NOMO-1 (cell line): ENCODE measurements around the gene TUBA4B.
A peak's percentile ranks its signal among the peaks of the same experiment; 100 is the strongest.

Experiments used
- DNase-seq, 2 experiments: peaks; one replicate each; lab custom pipeline; 2025; ENCODE audit not compliant: unreplicated experiment in 2 of 2; lab: John Stamatoyannopoulos, UW

TUBA4B gene

DNA sequence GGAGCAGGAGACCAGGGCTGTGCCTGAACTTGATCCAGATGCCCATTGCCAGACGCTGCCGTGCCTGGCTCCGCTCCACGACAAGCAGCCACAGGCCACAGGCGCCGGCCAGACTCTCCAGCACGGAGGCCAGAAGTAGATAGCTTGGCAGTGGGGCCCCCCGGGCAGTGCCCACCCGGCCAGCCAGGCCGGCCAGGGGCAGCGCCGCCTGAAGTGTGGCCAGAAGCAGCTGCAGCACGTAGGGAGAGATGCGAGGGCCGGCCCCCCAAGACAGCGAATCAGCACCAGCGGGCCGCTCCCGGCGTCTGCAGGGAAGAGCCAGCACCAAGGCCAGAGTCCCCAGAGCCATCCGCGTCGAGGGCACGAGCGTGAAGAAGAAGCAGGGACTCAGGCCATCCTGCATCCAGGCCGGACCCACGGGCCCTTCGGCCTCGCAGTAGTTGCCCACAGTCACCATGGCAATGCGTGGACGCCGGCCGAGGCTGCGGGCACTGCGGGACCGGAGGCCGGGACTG, 34.8 kb upstream of the TUBA4B start:
- DNase-seq: no peak

- no peak for DNase-seq
These were observed 34.0 kb upstream of the TUBA4B start, which contains the start of gene ABCB6 for GRCh38 chr2:219218732-219219701. ABCB6 (minus strand) TSS chr2:219218958; CDS start chr2:219218673, 285 bp downstream.

DNA sequence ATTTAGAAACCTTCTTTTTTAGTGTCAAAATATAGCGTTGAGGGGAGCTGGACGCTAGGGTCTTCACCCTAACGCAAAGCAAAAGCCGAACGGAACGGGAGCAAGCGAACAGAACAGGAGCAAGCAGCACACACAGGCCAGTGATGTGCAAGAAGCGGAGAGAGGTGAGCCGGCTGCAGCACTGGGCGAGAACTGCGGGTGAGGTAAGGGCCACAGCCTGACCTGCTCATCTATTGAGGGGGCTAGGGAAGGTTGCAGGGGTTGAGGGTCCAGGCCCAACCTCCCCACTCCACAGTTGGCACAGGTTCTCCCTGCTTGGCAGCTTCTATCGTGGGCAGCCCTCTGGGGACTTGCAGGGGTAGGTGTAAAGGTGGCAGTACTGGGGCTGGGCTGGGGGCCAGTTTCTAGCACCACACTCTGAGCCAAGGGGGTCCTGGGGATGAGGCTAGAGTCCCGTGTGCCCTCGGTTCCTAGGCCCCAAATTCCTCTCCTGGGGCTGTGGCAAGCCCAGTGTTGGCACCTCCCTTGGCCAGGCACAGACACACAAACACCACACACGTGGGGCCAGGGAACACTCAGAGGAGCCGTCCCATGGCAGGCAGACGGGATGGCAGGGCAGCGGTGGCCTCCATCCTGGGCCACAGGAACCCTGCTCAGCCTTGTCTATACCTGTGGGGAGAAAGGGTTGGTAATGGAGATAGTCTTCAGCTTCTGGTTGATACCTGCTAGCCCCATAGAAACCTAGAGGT, 33.1 kb upstream of the TUBA4B start:
- no peak for DNase-seq

DNA sequence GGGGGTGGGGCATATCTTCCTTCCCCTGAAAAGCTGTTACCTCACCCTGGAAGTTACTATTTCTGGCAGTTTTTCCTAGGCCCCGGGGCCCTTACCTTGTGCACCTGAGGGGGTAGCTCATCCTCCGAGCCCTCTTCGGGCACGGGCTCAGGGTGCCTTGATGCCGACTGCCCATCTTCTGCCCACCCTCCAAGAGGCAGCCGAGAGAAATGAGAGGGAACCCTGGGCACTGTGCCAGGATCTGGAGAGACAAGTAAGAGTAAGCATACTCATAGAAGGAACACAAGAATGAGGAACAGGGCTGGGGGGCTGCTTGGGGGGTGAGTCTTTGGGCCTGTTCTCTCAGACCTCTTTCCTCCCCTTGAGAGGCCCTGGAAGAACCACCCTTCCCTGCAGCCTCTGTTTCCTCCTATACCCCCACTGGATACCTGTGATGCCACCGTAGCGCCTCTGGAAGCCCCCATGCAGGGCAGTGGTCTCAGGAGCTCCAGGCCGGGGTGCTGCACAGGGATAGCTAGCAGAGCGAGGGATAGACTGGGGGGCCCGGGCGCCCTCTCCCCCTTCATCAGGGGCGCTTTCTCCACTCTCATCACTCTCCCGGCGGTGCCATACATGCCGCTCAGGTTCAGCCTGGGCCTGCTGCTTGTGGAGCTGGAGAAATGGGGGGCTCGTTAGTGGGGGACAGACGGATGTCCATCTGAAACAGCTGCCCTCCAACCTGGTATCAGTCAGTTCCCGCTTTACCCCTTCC, 32.2 kb upstream of the TUBA4B start:
- no peak for DNase-seq

DNA sequence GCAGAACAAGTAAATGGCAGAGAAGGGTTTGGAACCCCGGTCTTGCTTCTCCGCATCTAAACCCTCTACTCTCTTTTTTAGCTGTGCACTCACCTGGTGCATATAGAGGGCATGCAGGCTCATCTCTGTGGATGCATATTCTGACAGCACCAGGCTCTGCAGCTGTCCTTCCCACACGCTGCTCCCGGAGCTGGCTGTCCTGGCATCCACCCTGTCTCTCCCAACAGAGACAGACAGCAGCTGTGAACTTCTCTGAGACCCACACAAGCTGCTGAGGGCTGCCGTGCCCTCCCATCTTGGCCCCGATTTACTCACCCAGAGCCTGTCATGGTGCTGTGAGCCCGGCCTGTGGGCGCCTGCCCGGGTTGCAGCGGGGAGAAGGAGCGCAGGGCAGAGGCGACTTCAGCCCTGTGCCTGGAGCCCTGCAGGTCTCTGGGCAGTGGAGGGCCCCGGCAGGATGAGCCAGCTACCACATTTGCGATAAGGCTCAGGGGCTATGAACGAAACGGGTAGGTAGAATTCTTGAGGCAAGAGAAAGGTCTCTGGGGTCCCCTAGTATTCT, 31.0 kb upstream of the TUBA4B start:
- no peak for DNase-seq

DNA sequence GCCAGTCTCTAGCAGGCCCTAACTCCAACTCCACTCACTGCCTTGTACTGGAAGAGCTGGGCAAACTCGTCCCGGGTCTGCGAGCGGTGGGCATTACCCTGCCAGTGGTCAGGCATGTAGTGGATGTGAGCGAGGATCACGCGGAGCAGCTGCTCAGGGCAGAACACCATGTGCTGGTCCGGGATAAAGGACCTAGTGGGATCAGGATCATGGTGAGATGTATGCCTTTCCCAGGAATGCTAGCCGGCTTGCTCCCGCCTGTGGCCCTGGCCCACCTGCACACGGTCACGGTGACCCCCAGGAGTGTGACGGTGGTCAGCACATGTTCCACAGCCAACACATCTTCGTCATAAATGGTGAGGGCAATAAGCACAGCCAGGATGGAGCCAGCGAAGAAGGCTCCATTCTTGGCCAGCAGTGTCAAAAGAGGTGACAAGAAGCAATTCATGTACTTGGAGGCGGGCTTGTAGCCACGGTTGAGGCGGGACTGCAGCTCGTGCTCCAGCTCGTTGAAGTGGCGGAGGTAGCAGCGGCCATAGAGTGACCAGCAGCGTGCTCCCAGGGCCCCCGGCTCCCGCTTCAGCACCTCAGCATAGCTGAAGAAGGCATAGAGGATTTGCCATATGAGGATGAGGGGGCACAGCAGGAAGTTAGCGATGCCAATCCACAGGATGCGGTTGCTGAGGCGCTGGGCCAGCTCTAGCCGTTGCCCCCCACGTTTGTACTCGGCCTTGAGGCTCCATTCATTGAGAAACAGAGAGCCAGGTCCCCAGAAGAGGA, 29.0 kb upstream of the TUBA4B start:
- no peak for DNase-seq

GRCh38 chr2:219225350-219225749, 27.7 kb upstream of the TUBA4B start:
- DNase-seq: peak; percentile 53 to 75

DNA sequence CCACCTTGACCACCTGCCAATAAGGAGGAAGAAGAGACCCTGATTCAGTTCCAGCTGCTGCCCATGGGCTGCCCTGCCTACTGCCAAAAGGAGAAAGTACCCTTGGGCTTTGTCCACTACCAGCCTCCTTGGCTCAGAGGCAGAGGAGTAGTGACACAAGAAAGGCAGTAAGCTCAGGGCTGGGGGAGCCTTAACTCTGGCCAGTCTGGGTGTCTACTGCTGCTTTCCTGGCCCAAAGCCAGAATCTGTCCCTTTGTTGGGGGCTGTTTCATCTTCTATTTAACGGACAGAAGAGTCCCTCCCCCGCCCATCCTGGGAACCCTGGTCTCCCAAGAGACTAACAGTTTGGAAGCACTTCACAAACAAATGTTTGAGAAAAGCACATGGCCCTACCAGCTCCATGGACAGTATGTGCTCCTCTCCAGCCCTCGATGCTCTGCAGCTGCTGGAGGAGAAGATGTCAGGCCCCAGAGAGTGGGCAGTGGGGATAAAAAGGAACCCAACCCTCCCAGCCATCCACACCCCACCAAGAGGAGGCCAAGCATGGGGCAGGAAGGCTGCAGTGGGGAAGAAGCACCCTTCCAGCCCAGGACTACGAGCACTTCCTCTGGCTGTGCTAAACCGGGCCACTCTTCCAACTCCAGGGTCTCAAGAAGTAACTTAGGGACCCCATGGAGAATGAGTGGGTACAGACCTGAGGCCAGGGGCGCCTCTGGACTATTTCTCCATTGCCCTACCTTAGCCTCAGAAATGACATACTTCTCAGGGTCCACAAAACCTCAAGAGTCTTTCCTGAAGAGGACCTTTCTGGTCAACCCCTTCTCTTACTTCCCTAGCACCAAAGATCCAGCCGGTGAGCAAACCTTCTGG, 24.8 kb upstream of the TUBA4B start:
- DNase-seq: peak in 1 of 2 experiments; percentile 17

- DNase-seq: no peak
These were observed 24.1 kb upstream of the TUBA4B start for GRCh38 chr2:219228911-219229304.

GRCh38 chr2:219229305-219230058, 23.6 kb upstream of the TUBA4B start, which contains the start of the genes ANKZF1 and ATG9A:
ANKZF1 (plus strand) TSS chr2:219229806; CDS start chr2:219230258, 452 bp downstream.
ATG9A (minus strand) TSS chr2:219229636; CDS start chr2:219228024, 1,612 bp downstream.
- DNase-seq: peak; percentile 99

DNA sequence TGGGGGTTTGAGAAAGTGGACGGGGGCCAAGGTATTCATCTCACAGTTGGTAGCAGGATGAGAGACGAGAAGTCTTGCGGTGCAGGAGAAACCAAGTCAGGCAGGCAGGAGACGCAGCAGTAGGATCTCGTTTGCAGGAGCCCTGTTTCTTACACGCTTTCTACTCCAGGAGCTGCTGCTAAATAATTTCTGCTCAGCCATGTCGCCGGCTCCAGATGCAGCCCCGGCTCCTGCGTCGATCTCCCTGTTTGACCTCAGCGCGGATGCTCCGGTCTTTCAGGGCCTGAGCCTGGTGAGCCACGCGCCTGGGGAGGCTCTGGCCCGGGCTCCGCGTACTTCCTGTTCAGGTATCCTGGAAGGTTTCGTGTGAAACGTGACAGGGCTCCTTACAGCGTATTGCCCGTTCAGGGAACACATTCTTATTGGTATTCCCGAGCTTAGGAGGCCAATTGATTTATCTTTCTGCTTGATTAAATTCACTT, 22.9 kb upstream of the TUBA4B start:
- DNase-seq: peak in 1 of 2 experiments; percentile 43

DNA sequence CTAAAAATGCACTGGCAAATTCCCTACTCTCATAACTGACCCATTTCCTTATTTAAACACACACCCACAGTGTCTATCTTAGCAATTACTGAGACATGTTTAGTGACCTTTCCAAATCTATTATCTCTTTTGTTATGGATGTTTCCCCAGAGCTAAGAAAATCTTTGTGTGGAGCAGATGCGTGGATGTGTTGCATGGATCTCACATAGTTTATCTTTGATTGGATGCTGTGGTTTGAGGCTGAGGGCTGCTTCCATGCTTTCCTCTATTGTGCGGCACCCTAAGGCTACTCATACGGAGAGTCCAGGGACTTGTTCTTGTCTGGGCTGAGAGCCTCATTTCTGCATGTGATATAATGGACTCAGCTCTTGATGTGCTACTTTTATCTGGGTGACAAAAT, 18.7 kb upstream of the TUBA4B start:
- no peak for DNase-seq

DNA sequence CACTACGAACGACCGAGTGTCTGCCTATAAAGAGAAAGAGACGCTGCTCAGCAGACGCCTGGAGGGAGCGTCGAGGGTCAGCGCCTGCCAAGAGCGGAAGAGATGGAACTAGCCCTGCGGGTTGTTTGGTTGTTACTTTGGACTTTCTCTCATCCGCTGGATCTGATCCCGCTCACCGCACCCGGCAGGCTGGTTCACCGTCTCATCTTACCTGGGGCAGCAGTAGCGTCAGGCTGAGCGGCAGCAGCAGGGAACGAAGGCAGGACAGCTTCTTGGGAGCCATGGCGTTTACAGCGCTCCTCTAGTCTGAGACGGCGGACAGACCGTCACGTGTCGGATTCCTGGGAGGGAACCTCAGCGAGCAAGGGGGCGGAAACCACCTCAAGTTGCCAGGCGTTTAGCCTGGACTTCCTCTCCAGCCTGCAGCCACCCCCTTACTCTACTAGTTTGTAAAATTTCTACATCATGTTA, 9.7 kb upstream of the TUBA4B start:
- DNase-seq: peak; percentile 49 to 56

- no peak for DNase-seq
These were observed 8.3 kb upstream of the TUBA4B start for GRCh38 chr2:219244789-219245147.

- DNase-seq: peak; percentile 78 to 84
These were observed 7.7 kb upstream of the TUBA4B start, which contains the start of the genes GLB1L and STK16 for GRCh38 chr2:219245148-219245898. GLB1L (minus strand) TSS chr2:219245444; CDS start chr2:219243573, 1,871 bp downstream. STK16 (plus strand) TSS chr2:219245479; CDS start chr2:219246000, 521 bp downstream.

GRCh38 chr2:219245899-219246230, 7.2 kb upstream of the TUBA4B start:
- DNase-seq: no peak

GRCh38 chr2:219246559-219246958, 6.5 kb upstream of the TUBA4B start:
- DNase-seq: no peak
